IPS-NIHi7 (cell line): Measurements from ENCODE around the gene CFAP70.
A peak's percentile ranks its signal among the peaks of the same experiment; 100 is the strongest.

Experiments
- DNase-seq: peaks from one replicate; pipeline ENCODE4 v3.0.0; 2012; ENCODE audit warnings: mixed read lengths; ENCODE audit errors: extremely low spot score

The CFAP70 gene

DNA sequence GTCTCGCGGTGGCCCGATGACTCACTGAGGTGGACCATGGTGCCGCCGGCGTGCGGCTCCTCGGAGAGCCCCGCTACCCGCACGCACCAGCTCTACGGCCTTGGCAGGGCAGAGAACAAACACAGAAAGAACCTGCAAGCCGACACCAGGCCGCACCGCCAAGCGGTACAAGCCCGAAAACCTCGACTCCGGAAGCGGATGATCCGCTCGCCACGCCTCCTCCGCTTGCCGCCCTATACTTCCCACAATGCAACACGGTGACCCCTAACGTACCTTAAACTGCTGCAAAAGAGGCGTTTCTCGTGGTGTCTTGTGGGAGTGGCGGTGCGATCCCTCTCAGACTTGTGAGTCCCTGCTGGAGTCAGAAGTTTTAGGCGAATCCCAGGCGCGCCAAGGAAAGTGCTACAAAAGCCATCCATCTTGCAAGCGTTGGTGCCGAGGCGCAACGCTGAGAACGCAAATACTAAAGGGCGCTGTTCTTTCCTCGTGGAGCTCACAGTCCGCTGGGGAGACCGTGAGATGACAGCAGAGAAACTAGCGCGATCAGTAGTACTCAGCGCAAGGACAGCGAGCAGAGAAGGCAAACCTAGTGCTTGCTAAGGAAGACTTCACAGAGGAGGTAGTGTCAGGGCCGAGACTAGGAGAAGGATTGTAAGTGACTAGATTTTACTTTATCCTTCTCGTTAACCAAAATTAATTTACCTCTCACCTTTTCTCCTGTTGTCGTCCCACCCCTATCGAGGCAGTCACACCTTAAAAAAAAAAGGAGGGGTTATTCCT, 106.0 kb downstream of the CFAP70 start, which contains the start of gene MRPS16:
TSS of gene MRPS16 (minus strand) at position 200 of the 780 bp plus-strand sequence. CDS start at position 38, 162 bp downstream.
- DNase-seq, result peak; percentile 94

DNA sequence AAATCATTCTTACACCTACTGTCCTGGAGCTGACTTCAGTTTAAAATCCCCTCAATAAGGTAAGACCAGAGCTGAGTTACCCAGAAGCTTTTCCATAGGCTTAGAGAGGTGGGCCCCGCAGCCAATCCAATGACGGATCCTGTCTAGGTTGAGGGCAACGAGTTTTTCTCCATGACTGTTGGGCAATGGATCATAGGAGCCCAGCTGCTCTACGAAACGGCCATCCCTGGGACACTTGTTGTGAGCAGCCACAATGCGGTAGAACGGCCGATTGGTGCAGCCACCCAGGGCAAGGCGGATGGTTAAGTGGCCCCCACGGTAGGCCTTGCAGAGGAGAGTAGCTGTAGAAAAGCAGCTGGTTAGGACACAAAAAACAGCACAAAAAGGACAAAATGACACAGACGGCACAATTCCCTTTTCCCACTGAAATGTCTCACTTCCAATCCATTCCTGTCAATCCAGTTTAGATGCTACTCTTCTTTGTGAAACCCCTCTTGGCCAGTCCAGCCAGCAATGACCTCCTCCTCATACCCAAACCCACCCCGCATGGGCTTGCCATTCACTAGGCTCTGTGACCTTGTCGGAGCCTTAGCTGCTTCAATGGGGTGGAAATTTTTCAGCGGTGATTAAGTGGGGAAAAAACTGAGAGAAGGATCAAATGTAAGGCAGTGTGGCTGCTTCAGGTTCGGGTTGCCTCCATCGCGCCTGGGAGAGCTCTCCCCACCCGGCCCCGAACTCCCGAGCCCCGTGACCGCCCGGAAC, 106.8 kb downstream of the CFAP70 start:
- no peak for DNase-seq

DNA sequence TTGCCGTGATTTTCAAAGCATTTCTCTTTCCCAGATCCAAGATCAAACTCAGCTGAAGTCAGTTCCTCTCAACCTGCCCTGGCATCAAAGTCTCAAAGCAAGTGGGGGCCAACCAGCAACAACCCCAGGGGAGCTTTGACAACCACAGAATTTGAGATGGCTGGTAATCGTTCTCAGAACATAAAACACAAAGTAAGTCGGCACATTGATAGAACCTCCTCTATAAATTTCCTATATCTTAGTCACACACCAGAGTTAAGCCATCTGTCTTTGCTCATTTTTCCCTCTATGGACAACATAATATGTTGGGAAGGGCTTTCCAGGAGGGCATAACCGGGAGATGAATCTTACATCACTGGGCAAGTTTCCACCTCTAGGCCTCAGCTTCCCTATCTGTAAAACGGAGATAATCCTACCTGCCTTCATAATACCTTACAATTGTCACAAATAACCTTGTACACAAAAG, 110.4 kb downstream of the CFAP70 start:
- no peak for DNase-seq

DNA sequence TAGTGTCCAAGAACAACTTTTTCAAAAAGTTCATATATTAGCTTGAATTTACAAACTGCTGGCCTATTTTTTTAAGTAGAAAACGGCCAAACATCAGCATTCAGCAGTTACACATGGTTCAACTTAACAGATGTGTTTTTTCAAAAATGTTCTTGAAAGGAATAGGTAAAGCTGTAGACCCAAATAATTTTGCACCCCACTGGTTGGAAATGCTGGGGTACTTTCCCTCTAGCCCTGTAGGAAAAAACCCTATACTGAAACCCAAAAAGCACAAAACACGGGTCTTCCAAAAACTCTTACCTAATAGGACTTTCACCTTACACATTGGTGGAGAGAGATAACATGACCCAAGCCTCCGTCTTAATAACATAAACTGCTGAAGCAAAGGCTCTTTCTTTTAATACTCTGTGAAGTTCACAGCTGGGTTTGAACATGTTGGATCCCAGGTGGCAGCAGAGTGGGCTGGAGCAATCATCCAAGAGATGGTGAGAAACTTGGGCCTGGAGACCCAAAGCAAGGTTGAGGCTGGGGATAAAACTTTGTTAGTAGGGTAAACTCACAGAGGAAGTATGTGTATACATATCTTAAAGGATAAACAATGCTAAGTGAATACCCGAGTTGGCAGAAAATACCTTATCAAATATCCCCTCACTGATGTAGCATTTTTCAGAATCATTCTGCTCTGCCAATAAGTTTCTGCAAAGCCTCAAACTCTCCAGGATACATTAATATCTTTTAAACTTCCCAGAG, 111.0 kb downstream of the CFAP70 start:
- no peak for DNase-seq

GRCh38 chr10:73246646-73247508, 111.8 kb downstream of the CFAP70 start, which contains the start of gene DNAJC9:
Gene DNAJC9, minus strand, starts transcription at chr10:73247255. Its CDS starts 66 bp downstream, at chr10:73247189.
- DNase-seq, result peak; percentile 93

- DNase-seq, result no peak
These were observed 112.4 kb downstream of the CFAP70 start for GRCh38 chr10:73246322-73246645.

- no peak for DNase-seq
These were observed 113.7 kb downstream of the CFAP70 start for GRCh38 chr10:73244866-73245477.

DNA sequence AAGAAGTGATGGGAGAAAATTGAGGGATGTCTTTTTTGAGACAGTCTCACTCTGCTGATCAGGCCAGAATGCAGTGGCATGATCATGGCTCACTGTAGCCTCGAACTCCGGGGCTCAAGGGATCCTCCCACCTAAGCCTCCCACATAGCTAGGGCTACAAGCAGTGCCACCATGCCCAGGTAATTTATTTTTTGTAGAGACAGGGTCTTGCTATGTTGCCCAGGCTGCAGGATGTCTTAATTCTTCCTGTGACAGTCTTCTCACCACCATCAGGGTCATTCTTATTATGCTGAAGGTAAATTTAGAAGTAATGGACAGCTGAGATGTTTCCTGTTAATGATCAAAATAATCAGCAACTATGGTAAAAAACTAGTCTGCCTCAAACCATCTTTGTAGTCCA, 118.8 kb downstream of the CFAP70 start:
- DNase-seq, result no peak

DNA sequence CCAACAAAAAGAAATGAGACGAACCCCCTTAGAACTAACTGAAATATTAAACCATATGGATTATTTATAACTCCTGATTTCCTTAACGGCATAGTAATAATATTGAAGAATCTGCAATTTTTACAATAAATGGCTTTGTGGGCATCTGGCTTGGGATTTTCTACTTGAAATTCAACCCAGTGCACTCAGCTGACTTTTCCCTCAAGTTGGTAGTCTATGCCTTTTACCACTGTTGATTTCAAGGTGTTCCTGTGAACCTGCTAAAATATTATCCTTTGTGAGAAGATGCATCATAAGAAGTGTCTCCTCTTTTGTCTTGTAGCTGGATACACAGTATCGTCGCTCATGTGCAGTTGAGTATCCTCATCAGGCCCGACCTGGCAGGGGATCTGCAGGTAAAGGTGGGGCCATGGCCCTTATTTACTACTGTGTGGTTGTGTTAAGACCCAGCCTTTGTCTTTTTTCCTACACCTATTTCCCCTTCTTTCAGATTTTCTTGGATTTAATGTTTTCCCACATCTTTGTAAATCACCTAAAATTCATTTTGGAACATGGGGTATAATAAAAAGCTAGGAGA, 119.6 kb downstream of the CFAP70 start:
- DNase-seq, result no peak

- no peak for DNase-seq
These were observed 124.0 kb downstream of the CFAP70 start for GRCh38 chr10:73234695-73235094.

- no peak for DNase-seq
These were observed 124.8 kb downstream of the CFAP70 start for GRCh38 chr10:73233883-73234282.

DNA sequence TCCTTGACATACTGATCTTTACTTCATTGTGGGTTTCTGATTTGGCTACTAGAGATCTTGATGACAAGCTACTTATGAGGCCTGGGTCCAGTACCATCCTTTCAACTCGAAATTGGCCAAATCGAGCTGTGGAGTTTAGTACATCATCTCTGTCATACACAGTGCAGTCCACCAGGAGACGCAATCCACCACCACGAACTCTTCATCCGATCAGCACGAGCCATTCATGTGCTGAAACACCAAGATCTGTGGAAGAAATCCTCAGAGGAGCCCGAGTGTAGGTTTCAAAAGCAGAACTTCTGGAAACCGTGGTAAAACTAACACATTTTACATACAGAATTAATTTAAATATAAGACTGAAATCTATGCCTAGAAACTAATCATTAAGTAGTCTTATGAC, 125.8 kb downstream of the CFAP70 start:
- DNase-seq, result peak; percentile 19

DNA sequence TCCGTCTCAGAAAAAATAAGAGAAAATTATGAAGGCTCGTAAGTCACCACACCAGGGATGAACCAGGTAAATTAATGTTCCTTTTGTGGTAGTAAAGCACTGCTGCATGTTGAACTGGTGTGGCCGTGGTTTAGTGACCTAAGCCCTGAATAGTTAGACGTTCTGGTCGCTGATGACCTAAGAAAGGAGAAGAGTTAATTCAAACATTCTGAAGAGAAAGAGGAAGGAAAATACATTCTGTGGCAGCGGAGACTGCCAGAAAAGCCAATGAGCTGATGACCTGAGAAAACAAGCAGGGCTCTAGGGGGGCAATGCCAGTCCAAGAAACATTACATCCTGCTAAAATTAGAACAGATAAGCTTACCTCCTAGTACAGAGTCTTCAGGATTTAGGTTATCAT, 129.1 kb downstream of the CFAP70 start:
- DNase-seq, result no peak

DNA sequence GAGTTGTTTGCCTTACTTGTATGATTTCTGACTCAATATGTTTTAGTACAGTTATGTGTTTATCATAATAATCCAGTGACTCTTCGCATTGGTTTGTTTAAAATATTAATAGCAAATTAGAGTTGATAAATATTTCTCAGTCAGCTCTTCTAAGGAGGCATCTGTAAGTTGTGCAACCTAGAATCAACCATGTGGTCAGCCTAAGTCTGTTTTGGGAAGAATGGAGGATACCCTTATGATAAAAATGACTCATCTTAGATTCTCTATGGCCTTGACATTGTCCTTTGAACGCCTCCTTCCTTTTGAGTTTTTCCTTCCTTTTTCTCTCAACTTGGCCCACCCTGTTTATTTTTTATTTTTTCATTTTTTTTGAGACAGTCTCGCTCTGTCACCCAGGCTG, 130.4 kb downstream of the CFAP70 start:
- no peak for DNase-seq

DNA sequence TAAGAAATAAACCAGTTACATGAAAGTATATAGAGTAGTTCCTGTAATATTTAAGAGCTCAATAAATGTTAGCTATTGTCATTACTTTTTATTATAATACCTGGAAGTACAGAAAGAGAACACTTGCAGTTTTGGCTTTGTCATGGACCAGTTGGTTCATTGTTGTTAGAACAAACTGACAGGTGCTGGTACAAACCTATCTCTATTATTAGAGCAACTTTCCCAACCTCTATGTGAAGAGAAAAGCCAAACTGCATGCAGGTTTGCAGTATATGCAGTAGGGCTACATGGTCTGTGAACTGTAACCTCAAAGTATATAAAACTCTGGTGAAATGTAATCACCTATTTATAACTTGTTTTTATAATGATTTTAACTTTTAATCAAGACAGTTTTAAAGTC, 132.0 kb downstream of the CFAP70 start:
- no peak for DNase-seq

GRCh38 chr10:73225518-73225917, 133.1 kb downstream of the CFAP70 start:
- no peak for DNase-seq

DNA sequence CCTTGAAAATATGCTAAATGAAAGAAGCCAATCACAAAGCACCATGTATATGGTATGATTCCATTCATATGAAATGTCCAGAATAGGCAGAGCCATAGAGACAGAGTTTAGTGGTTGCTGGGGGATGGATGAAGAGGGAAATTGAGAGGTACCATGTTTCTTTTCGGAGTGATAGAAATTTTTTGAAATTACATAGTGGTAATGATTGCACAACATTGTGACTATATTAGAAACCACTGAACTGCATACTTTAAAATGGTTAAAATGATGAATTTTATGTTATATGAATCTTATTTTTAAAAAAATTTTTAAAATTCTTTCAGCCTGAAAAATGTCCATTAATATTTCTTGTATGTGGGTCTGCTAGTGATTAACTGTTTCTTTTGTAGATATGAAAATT, 137.7 kb downstream of the CFAP70 start:
- DNase-seq, result no peak

GRCh38 chr10:73219384-73219783, 139.3 kb downstream of the CFAP70 start:
- DNase-seq, result no peak

DNA sequence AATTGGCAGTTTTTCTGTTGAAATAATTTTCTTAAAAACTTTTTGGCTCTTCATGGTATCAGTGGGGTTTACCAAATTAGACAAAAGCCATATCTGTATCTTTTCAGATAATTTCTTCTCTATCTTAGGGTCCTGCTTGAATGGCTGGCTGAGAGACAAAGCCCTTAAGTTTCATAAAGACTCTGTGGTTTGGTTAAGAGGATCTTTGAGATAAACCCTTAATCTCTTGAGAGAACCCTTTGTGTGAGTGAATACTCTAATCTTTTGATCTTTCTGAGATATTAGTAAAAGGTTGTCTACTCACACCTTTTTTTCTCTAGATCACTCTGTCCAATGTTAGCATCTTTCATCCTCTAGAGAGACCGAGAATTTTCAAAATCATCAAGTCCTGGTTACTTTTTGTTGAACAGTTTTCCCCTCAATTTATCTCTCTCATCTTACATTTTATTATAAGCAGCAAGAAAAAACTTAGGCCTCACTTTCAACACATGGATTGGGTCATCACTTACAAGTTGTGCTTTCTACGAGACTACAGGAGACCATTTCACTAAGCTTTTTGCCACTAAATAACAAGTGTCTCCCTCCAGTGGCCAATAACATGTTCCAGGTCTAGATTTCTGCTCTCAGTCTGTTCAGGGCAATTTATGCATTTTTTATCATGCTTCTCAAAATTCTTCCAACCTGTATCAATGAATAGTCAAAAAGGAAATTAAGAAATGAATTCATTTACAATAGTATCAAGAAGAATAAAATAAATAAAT, 140.1 kb downstream of the CFAP70 start:
- DNase-seq, result peak; percentile 29

- no peak for DNase-seq
These were observed 141.0 kb downstream of the CFAP70 start for GRCh38 chr10:73217628-73218027.
